HepG2 (cell line): ENCODE data around the gene BIRC7. TPM values are rescaled to one million over a fixed set of nuclear protein-coding genes. Genes with fewer than 3 reads are reported as not detected.

Experiments
- ATF6 ChIP-seq: sonication (generic); formaldehyde crosslinking; conservative IDR thresholded peaks from 2 replicates; pipeline ENCODE4 v1.4.0; 2020; ENCODE audit warnings: missing genetic modification reagents
- ATF7 ChIP-seq, 2 experiments: fragments of 450-650 bp in 1 of 2; sonication (generic) in 1 of 2; formaldehyde crosslinking in 1 of 2; IDR thresholded peaks; 2 replicates each; pipeline versions ENCODE4 v1.4.0 to v1.6.1; 2016 to 2020; ENCODE audit warnings: antibody characterized with exemption in 1 of 2, mild to moderate bottlenecking in 1 of 2, missing genetic modification reagents in 1 of 2
- HNRNPK ChIP-seq: fragments of 200-400 bp; formaldehyde crosslinking; IDR thresholded peaks from 2 replicates; pipeline ENCODE4 v1.6.1; 2018; ENCODE audit warnings: low read length, low read depth, moderate library complexity, mild to moderate bottlenecking; ENCODE audit not compliant: poor library complexity, severe bottlenecking
- MEF2D ChIP-seq: sonication (generic); formaldehyde crosslinking; IDR thresholded peaks from 2 replicates; pipeline ENCODE4 v1.5.1; 2020; ENCODE audit warnings: mild to moderate bottlenecking, missing genetic modification reagents
- MXD3 ChIP-seq: IDR thresholded peaks from 2 replicates; pipeline ENCODE4 v1.6.1; 2016; ENCODE audit warnings: mild to moderate bottlenecking, missing biosample characterization, missing genetic modification reagents
- NCOA5 ChIP-seq: sonication (generic); formaldehyde crosslinking; IDR thresholded peaks from 2 replicates; pipeline ENCODE4 v1.4.0; 2020; ENCODE audit warnings: missing genetic modification reagents
- RAD21 ChIP-seq: fragments of 450-650 bp; formaldehyde crosslinking; IDR thresholded peaks from 2 replicates; pipeline ENCODE4 v1.5.0; 2020; ENCODE audit warnings: mild to moderate bottlenecking
- SNAPC4 ChIP-seq: sonication (generic); formaldehyde crosslinking; IDR thresholded peaks from 2 replicates; pipeline ENCODE4 v1.4.0; 2020; ENCODE audit warnings: mild to moderate bottlenecking, missing genetic modification reagents
- SYNCRIP ChIP-seq: fragments of 200-400 bp; formaldehyde crosslinking; IDR thresholded peaks from 2 replicates; pipeline ENCODE4 v1.6.1; 2018; ENCODE audit warnings: mild to moderate bottlenecking, low read depth, low read length; ENCODE audit not compliant: insufficient read depth
- ZNF317 ChIP-seq: sonication (generic); formaldehyde crosslinking; IDR thresholded peaks from 2 replicates; pipeline ENCODE4 v1.5.0; 2020; ENCODE audit warnings: mild to moderate bottlenecking, missing genetic modification reagents
- ZNF326 ChIP-seq: sonication (generic); formaldehyde crosslinking; IDR thresholded peaks from 2 replicates; pipeline ENCODE4 v1.4.0; 2020; ENCODE audit warnings: missing genetic modification reagents, borderline replicate concordance
- ZNF335 ChIP-seq: sonication (generic); formaldehyde crosslinking; IDR thresholded peaks from 2 replicates; pipeline ENCODE4 v1.4.0; 2020; ENCODE audit warnings: missing genetic modification reagents
- ZNF609 ChIP-seq: sonication (generic); formaldehyde crosslinking; IDR thresholded peaks from 2 replicates; pipeline ENCODE4 v1.4.0; 2020; ENCODE audit warnings: mild to moderate bottlenecking, missing genetic modification reagents, borderline replicate concordance
- ZSCAN20 ChIP-seq: sonication (generic); formaldehyde crosslinking; IDR thresholded peaks from 2 replicates; pipeline ENCODE4 v1.4.0; 2020; ENCODE audit warnings: missing genetic modification reagents, mild to moderate bottlenecking, borderline replicate concordance
- polyA plus RNA-seq, 8 experiments: library from polyadenylated mRNA; depleted of rRNA in 3 of 8; stranded (reverse) in 7 of 8; unstranded in 1 of 8; fragments of >200 nt; fragmentation: Illumina TruSeq in 4 of 8; extraction: Trizol in 4 of 8; gene quantifications; 2 replicates each; pipeline versions ENCODE4 v1.2.1 to v1.2.3, GENCODE V29; 2011 to 2016; ENCODE audit warnings: low read depth in 4 of 8, missing spikeins in 1 of 8, mixed read lengths in 1 of 8; ENCODE audit not compliant: insufficient read depth in 1 of 8
- total RNA-seq, 5 experiments: library from RNA; depleted of rRNA; stranded (reverse); fragments of >200 nt; fragmentation: Illumina TruSeq; extraction: Trizol; gene quantifications; 2 replicates each; pipeline ENCODE4 v1.2.3, GENCODE V29; 2016; ENCODE audit warnings: low read depth in 1 of 5

Gene BIRC7
- total and polyA plus RNA-seq, 2 of the 13 experiments (the other 11 are each of a cell fraction or from before 2014, with no cell fraction given) = 0.27 to 5.1 TPM

GRCh38 chr20:63215101-63216040 lies 20.3 kb upstream of the BIRC7 start (continued):
- TF ChIP-seq MXD3 (CRISPR knock-in tag) = peak; percentile 52; the same call in 1 of the 2 replicates
- peak; percentile 55; the same call in 1 of the 2 replicates for TF ChIP-seq ZNF317 (CRISPR knock-in tag)
- 0 out of 2 replicates have a peak, but pooled peaks have one; percentile 11 for TF ChIP-seq ZSCAN20 (CRISPR knock-in tag)
- TF ChIP-seq ZNF326 (CRISPR knock-in tag) = no peak
- TF ChIP-seq SNAPC4 (CRISPR knock-in tag) = peak; percentile 40; the same call in 1 of the 2 replicates
- no peak for TF ChIP-seq ZNF609 (CRISPR knock-in tag)
- TF ChIP-seq ATF6 (CRISPR knock-in tag) = no peak; the same call in 1 of the 2 replicates
- TF ChIP-seq HNRNPK = no peak
- TF ChIP-seq RAD21 (CRISPR knock-in tag) = peak; percentile 69
- 0 out of 2 replicates have a peak, but pooled peaks have one; percentile 22 for TF ChIP-seq ZNF335 (CRISPR knock-in tag)
- no peak for TF ChIP-seq ATF7 (IDR thresholded peaks at IDR 0.05)
- no peak for TF ChIP-seq ATF7 (CRISPR knock-in tag; IDR thresholded peaks at IDR 0.05)
- 0 out of 2 replicates have a peak, but pooled peaks have one; percentile 54 for TF ChIP-seq MEF2D (CRISPR knock-in tag)
- no peak for TF ChIP-seq SYNCRIP
- TF ChIP-seq NCOA5 (CRISPR knock-in tag) = no peak
